ENCODE measurements around the gene RMRP.

DNA sequence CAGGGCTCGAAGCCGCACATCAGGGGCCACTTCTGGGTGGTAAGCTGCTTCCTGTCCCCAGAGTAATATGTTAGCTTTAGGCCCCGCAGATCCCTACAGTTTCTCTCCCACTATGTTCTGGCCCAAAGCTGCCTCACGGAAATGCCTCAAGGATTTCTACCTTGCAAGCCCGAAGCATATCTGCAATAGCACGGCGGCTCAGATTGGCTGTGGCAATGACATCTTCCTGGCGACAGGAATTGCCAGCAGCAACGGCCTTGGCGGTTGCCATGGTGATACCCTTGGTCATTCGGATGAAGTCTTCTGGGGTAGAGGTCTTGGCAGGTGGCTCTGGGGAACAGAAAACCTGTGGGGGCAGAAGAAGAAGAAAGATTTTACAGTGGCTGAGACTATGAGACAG is 42.2 kb upstream of the RMRP start:
- TF ChIP-seq, protein P1, sequence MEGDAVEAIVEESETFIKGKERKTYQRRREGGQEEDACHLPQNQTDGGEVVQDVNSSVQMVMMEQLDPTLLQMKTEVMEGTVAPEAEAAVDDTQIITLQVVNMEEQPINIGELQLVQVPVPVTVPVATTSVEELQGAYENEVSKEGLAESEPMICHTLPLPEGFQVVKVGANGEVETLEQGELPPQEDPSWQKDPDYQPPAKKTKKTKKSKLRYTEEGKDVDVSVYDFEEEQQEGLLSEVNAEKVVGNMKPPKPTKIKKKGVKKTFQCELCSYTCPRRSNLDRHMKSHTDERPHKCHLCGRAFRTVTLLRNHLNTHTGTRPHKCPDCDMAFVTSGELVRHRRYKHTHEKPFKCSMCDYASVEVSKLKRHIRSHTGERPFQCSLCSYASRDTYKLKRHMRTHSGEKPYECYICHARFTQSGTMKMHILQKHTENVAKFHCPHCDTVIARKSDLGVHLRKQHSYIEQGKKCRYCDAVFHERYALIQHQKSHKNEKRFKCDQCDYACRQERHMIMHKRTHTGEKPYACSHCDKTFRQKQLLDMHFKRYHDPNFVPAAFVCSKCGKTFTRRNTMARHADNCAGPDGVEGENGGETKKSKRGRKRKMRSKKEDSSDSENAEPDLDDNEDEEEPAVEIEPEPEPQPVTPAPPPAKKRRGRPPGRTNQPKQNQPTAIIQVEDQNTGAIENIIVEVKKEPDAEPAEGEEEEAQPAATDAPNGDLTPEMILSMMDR (conservative IDR thresholded peaks at IDR 0.05; ENCODE audit: low read length), result no peak
- no peak for TF ChIP-seq EZH2phosphoT487 (IDR thresholded peaks at IDR 0.05; ENCODE audit: borderline replicate concordance, low read depth, low read length)
